Liver (tissue), 9 donors: ENCODE measurements around the gene FGF9. TPM values are rescaled to one million over a fixed set of nuclear protein-coding genes. Genes with fewer than 3 reads are reported as not detected.

Experiments used
- DNase-seq: peaks from one replicate; pipeline ENCODE4 v3.0.0-alpha.2; 2017; ENCODE audit warnings: low spot score
- H3K27ac ChIP-seq, 2 donors: one replicate each; pipeline ENCODE4 v1.7.0; 2013; ENCODE audit warnings: inconsistent platforms in 2 of 2, low read length in 2 of 2, control low read depth in 1 of 2, low read depth in 1 of 2, mild to moderate bottlenecking in 1 of 2
- H3K27me3 ChIP-seq, 4 donors: one replicate each; pipeline versions ENCODE4 v1.6.1 to v1.7.0; 2013; ENCODE audit warnings: low read length in 3 of 4, inconsistent platforms in 1 of 4, mild to moderate bottlenecking in 1 of 4, moderate library complexity in 1 of 4; ENCODE audit not compliant: control insufficient read depth in 4 of 4, insufficient read depth in 4 of 4
- H3K36me3 ChIP-seq, 4 donors: one replicate each; pipeline versions ENCODE4 v1.6.1 to v1.7.0; 2013; ENCODE audit warnings: low read length in 3 of 4, mild to moderate bottlenecking in 3 of 4, low read depth in 1 of 4, moderate library complexity in 1 of 4; ENCODE audit not compliant: control insufficient read depth in 4 of 4, insufficient read depth in 3 of 4
- H3K4me1 ChIP-seq, 4 donors: one replicate each; pipeline versions ENCODE4 v1.6.1 to v1.7.0; 2013; ENCODE audit warnings: low read length in 3 of 4, mild to moderate bottlenecking in 3 of 4, moderate library complexity in 1 of 4; ENCODE audit not compliant: control insufficient read depth in 4 of 4, insufficient read depth in 4 of 4
- H3K4me3 ChIP-seq, 3 donors: one replicate each; pipeline versions ENCODE4 v1.6.1 to v1.7.0; 2013; ENCODE audit warnings: low read length in 3 of 3, control low read depth in 1 of 3, low read depth in 1 of 3, mild to moderate bottlenecking in 1 of 3
- H3K9ac ChIP-seq, 2 donors: one replicate each; pipeline ENCODE4 v1.7.0; 2013; ENCODE audit warnings: low read length in 2 of 2, mild to moderate bottlenecking in 2 of 2, moderate library complexity in 2 of 2, control low read depth in 1 of 2, low read depth in 1 of 2
- H3K9me3 ChIP-seq, 4 donors: one replicate each; pipeline versions ENCODE4 v1.6.1 to v1.7.0; 2013; ENCODE audit warnings: low read length in 3 of 4; ENCODE audit not compliant: control insufficient read depth in 4 of 4
- EGR1 ChIP-seq, 2 donors: IDR thresholded peaks; 2 replicates each; pipeline ENCODE4 v1.6.1; 2016 to 2018; ENCODE audit warnings: antibody characterized with exemption in 2 of 2, low read depth in 2 of 2
- HNF4A ChIP-seq, 2 donors: conservative IDR thresholded peaks; 2 replicates each; pipeline ENCODE4 v1.6.1; 2016; ENCODE audit warnings: antibody characterized with exemption in 2 of 2, mild to moderate bottlenecking in 2 of 2
- JUND ChIP-seq, 2 donors: IDR thresholded peaks; 2 replicates each; pipeline ENCODE4 v1.6.1; 2016; ENCODE audit warnings: antibody characterized with exemption in 2 of 2
- NR2F2 ChIP-seq: IDR thresholded peaks from 2 replicates; pipeline ENCODE4 v1.6.1; 2016; ENCODE audit warnings: antibody characterized with exemption
- RAD21 ChIP-seq, 2 donors: IDR thresholded peaks; 2 replicates each; pipeline ENCODE4 v1.6.1; 2016; ENCODE audit warnings: antibody characterized with exemption in 2 of 2, mild to moderate bottlenecking in 2 of 2
- RXRA ChIP-seq, 2 donors: IDR thresholded peaks; 2 replicates each; pipeline ENCODE4 v1.6.1; 2017 to 2018; ENCODE audit warnings: antibody characterized with exemption in 2 of 2, mild to moderate bottlenecking in 1 of 2
- SP1 ChIP-seq: IDR thresholded peaks from 2 replicates; pipeline ENCODE4 v1.6.1; 2018; ENCODE audit warnings: antibody characterized with exemption, mild to moderate bottlenecking
- TAF1 ChIP-seq: conservative IDR thresholded peaks from 2 replicates; pipeline ENCODE4 v1.6.1; 2016; ENCODE audit warnings: antibody characterized with exemption, mild to moderate bottlenecking
- YY1 ChIP-seq: IDR thresholded peaks from 2 replicates; pipeline ENCODE4 v1.6.1; 2016; ENCODE audit warnings: antibody characterized with exemption, mild to moderate bottlenecking
- WGBS: extraction: QIAGEN DNeasy Blood & Tissue Kit; methylation state at CpG from one replicate; pipeline ENCODE4 v1.1.7; 2013; 5-methylcytosine and 5-hydroxymethylcytosine counted together
- polyA plus RNA-seq, 2 donors: library from polyadenylated mRNA; stranded (reverse) in 1 of 2; unstranded in 1 of 2; fragments of 200-250 nt in 1 of 2; fragments of >200 nt in 1 of 2; fragmentation: Nextera tagmentation in 1 of 2; extraction: Ambion mirVana in 1 of 2; gene quantifications; one replicate each; pipeline versions ENCODE4 v1.2.1 to v1.2.3, GENCODE V29; 2013 to 2015
- total RNA-seq, 2 donors: library from RNA; depleted of rRNA; stranded (reverse); fragments of >200 nt; gene quantifications; one replicate each; pipeline ENCODE4 v1.2.3, GENCODE V29; 2014
- TF ChIP-seq, protein P1 (sequence below): IDR thresholded peaks from 2 replicates; pipeline ENCODE4 v1.6.1; 2016; ENCODE audit warnings: antibody characterized with exemption
- TF ChIP-seq, protein P2 (sequence below): IDR thresholded peaks from 2 replicates; pipeline ENCODE4 v1.6.1; 2016; ENCODE audit warnings: antibody characterized with exemption
- TF ChIP-seq, protein P3 (sequence below): IDR thresholded peaks from 2 replicates; pipeline ENCODE4 v1.6.1; 2016; ENCODE audit warnings: antibody characterized with exemption, mild to moderate bottlenecking
- donor health status: healthy.
- donor health status: healthy.
- donor health status: healthy.
- donor health status: healthy.
- donor health status: healthy.

FGF9 gene
- total and polyA plus RNA-seq, 4 donors: under 0.01 to 0.05 TPM; not detected in 2

- DNase-seq: no peak
- no peaks in the 10 kb centered on the region for H3K9me3 ChIP-seq
- no peak overlapping the region for H3K9ac ChIP-seq
- no peak overlapping the region for H3K27ac ChIP-seq
- no peak for TF ChIP-seq JUND (IDR thresholded peaks at IDR 0.05)
- H3K4me3 ChIP-seq: no peak overlapping the region
- peaks cover 0 to 9% (median 1%) of the 10 kb centered on the region in 4 donors for H3K27me3 ChIP-seq
- 81% methylated on average over 2 of the region's 2 CpGs for WGBS
- no peaks in the 10 kb centered on the region for H3K4me1 ChIP-seq
- no peaks in the 10 kb centered on the region for H3K36me3 ChIP-seq
Measured at GRCh38 chr13:21690955-21691354, 20.1 kb downstream of the FGF9 start.

DNA sequence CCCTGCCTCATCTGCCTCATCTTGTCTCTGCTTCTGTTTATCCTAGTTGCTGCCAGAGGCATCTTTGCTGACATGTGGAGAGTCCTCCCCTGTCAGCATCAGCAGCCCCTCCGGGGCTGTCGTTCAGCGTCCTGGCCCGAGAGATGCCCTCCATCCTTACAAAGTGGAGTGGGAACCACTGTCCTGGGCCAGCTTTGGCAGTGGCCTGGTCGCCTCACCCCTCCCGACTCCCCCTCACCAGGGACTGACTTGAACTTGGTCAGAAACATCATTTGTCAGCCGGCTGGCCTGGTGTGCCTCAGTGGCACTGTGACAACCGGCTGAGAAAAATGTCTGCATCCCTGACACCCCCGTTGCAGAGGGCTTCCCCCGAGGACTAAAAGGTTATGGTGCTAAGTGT is 20.6 kb downstream of the FGF9 start:
- TF ChIP-seq JUND (IDR thresholded peaks at IDR 0.05): no peak
- no peak for TF ChIP-seq YY1
- TF ChIP-seq RXRA (IDR thresholded peaks at IDR 0.05): no peak
- no peak for TF ChIP-seq SP1
- no peak for TF ChIP-seq TAF1
- TF ChIP-seq HNF4A (conservative IDR thresholded peaks at IDR 0.05): no peak
- TF ChIP-seq, protein P1, sequence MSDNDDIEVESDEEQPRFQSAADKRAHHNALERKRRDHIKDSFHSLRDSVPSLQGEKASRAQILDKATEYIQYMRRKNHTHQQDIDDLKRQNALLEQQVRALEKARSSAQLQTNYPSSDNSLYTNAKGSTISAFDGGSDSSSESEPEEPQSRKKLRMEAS: no peak
- TF ChIP-seq, protein P2, sequence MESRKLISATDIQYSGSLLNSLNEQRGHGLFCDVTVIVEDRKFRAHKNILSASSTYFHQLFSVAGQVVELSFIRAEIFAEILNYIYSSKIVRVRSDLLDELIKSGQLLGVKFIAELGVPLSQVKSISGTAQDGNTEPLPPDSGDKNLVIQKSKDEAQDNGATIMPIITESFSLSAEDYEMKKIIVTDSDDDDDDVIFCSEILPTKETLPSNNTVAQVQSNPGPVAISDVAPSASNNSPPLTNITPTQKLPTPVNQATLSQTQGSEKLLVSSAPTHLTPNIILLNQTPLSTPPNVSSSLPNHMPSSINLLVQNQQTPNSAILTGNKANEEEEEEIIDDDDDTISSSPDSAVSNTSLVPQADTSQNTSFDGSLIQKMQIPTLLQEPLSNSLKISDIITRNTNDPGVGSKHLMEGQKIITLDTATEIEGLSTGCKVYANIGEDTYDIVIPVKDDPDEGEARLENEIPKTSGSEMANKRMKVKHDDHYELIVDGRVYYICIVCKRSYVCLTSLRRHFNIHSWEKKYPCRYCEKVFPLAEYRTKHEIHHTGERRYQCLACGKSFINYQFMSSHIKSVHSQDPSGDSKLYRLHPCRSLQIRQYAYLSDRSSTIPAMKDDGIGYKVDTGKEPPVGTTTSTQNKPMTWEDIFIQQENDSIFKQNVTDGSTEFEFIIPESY: no peak
- no peak for TF ChIP-seq EGR1 (IDR thresholded peaks at IDR 0.05; ENCODE audit: low read depth in 2 of 2)
- no peak for TF ChIP-seq NR2F2
- TF ChIP-seq, protein P3, sequence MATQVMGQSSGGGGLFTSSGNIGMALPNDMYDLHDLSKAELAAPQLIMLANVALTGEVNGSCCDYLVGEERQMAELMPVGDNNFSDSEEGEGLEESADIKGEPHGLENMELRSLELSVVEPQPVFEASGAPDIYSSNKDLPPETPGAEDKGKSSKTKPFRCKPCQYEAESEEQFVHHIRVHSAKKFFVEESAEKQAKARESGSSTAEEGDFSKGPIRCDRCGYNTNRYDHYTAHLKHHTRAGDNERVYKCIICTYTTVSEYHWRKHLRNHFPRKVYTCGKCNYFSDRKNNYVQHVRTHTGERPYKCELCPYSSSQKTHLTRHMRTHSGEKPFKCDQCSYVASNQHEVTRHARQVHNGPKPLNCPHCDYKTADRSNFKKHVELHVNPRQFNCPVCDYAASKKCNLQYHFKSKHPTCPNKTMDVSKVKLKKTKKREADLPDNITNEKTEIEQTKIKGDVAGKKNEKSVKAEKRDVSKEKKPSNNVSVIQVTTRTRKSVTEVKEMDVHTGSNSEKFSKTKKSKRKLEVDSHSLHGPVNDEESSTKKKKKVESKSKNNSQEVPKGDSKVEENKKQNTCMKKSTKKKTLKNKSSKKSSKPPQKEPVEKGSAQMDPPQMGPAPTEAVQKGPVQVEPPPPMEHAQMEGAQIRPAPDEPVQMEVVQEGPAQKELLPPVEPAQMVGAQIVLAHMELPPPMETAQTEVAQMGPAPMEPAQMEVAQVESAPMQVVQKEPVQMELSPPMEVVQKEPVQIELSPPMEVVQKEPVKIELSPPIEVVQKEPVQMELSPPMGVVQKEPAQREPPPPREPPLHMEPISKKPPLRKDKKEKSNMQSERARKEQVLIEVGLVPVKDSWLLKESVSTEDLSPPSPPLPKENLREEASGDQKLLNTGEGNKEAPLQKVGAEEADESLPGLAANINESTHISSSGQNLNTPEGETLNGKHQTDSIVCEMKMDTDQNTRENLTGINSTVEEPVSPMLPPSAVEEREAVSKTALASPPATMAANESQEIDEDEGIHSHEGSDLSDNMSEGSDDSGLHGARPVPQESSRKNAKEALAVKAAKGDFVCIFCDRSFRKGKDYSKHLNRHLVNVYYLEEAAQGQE: no peak
- H3K27me3 ChIP-seq: peaks cover 0 to 9% (median 1%) of the 10 kb centered on the region in 4 donors
- H3K9me3 ChIP-seq: no peaks in the 10 kb centered on the region
- H3K4me1 ChIP-seq: no peaks in the 10 kb centered on the region
- no peak overlapping the region for H3K27ac ChIP-seq
- 84% methylated on average over 10 of the region's 10 CpGs for WGBS
- no peak for DNase-seq
- H3K4me3 ChIP-seq: no peak overlapping the region
- no peak overlapping the region for H3K9ac ChIP-seq
- H3K36me3 ChIP-seq: no peaks in the 10 kb centered on the region

- H3K9me3 ChIP-seq: no peaks in the 10 kb centered on the region
- no peaks in the 10 kb centered on the region for H3K36me3 ChIP-seq
- H3K4me1 ChIP-seq: peaks cover 0 to 3% (median 1%) of the 10 kb centered on the region in 4 donors
- H3K9ac ChIP-seq: no peak overlapping the region
- WGBS: 81% methylated on average over 5 of the region's 5 CpGs
- TF ChIP-seq RAD21 (IDR thresholded peaks at IDR 0.05): no peak
- no peak overlapping the region for H3K27ac ChIP-seq
- DNase-seq: no peak
- peaks cover 0 to 9% (median 1%) of the 10 kb centered on the region in 4 donors for H3K27me3 ChIP-seq
- H3K4me3 ChIP-seq: no peak overlapping the region
Measured at GRCh38 chr13:21691928-21692327, 21.1 kb downstream of the FGF9 start.
